Endometrium (tissue), 2 donors: ENCODE results near the gene ASCC3.

Experiments
- FAIRE-seq: peaks from 2 replicates; lab custom pipeline; 2012; peaks lifted over from hg19 to GRCh38; lab: Jason Lieb, UNC
- donor health status: control.
- donor health status: control.

The ASCC3 gene, protein sequence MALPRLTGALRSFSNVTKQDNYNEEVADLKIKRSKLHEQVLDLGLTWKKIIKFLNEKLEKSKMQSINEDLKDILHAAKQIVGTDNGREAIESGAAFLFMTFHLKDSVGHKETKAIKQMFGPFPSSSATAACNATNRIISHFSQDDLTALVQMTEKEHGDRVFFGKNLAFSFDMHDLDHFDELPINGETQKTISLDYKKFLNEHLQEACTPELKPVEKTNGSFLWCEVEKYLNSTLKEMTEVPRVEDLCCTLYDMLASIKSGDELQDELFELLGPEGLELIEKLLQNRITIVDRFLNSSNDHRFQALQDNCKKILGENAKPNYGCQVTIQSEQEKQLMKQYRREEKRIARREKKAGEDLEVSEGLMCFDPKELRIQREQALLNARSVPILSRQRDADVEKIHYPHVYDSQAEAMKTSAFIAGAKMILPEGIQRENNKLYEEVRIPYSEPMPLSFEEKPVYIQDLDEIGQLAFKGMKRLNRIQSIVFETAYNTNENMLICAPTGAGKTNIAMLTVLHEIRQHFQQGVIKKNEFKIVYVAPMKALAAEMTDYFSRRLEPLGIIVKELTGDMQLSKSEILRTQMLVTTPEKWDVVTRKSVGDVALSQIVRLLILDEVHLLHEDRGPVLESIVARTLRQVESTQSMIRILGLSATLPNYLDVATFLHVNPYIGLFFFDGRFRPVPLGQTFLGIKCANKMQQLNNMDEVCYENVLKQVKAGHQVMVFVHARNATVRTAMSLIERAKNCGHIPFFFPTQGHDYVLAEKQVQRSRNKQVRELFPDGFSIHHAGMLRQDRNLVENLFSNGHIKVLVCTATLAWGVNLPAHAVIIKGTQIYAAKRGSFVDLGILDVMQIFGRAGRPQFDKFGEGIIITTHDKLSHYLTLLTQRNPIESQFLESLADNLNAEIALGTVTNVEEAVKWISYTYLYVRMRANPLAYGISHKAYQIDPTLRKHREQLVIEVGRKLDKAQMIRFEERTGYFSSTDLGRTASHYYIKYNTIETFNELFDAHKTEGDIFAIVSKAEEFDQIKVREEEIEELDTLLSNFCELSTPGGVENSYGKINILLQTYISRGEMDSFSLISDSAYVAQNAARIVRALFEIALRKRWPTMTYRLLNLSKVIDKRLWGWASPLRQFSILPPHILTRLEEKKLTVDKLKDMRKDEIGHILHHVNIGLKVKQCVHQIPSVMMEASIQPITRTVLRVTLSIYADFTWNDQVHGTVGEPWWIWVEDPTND (N-terminal part only)

GRCh38 chr6:100880853-100881706 lies at the start of gene ASCC3:
Gene ASCC3, minus strand, starts transcription at chr6:100881329. Its CDS starts 13,332 bp downstream, at chr6:100867997.
- FAIRE-seq, result no peak

GRCh38 chr6:100925749-100926148 lies 44.6 kb upstream of the ASCC3 start:
- no peak for FAIRE-seq

- peak; percentile 66 for FAIRE-seq
These were observed 43.6 kb upstream of the ASCC3 start for GRCh38 chr6:100924534-100925227.

DNA sequence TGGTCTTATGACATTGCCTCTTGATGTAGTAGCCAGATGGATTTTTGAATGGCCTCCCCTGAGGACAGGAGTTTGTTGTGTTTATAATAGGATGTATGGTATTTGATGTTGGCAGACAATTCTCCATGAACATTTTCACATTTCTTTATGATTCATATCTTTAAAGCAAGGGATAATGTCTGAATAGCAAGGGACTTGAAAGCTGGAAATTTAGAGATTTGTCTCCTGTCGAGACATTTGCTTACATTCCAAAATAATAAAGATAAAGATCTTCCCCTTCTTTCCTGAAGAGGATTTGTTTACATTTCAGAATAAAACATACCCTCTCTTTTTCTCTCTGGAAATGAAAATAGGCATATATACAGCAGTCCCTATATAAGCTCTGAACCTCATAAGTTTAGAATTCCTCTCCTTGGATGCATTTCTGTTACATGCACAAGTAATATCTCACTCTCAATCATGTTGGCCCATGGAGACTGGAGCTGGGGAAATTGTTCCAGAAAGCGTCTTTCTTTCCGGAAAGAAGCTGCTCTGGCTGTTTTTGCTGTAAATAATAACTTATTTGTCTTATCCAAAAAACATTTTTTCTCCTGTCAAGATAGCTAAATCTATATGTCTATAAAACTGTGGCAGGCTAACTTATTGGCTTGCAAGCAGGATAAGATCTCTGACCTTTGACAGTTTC lies 42.5 kb upstream of the ASCC3 start:
- no peak for FAIRE-seq

DNA sequence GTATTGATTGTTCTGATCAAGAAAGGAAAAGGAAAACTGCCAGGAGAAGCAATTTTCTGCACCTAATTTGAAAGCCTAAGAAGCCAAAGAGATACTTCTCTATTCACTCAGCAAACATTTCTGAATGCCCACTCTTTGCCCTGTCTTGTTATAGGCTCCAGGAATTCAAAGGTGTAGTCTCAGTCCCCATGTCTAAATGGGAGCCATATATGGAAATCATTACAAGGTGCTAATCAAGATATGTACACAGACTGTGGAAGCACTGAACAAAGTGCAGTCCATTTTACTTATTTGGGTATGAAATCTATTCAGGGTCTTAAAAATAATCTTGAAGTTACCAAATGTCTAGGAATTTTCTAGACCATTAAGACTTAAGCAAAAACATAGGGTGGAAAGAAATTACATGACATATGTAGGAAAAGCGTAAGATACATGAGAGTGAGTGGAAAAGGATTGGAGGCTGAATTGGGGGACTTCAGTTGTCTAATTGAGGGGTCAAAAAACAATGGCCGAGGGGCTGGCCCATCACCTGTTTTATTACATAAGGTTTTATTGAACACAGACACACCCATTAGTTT lies 39.0 kb upstream of the ASCC3 start:
- FAIRE-seq, result no peak

DNA sequence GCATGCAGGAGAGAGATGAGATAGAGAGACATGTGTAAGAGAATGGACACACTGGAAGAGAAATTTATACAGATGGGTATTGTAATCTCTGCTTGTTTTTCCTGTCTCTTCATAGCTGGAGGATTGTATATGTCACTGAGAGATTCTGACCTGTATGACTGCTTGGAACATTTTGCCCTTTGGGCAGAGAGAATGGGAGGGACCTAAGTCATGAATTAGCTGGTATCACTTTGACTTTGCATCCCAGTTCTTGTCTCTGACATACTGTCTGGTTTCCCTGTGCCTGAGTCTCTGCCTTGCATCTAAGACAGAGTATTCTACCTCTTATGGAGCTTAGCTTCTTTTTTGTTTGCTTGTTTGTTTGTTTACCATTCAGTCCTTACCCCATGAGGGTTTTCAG lies 37.0 kb upstream of the ASCC3 start:
- no peak for FAIRE-seq

DNA sequence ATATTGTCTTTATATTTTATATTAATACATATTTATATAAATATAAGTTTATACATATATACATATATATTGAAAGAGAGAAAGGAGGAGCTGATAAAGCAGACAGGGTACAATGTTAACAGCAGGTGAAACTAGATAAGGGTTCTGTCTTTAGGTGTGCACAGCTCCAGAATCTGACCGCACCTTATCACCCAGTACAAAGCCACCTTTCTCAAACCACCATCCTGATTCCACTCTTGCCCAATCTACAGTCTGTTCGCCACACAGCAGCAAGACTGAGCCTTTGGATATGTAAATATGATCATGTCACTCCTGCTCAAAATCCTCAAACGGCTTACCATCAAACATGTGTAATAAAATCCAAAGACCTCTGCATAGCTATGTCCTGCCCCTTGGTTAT lies 34.7 kb upstream of the ASCC3 start:
- no peak for FAIRE-seq

DNA sequence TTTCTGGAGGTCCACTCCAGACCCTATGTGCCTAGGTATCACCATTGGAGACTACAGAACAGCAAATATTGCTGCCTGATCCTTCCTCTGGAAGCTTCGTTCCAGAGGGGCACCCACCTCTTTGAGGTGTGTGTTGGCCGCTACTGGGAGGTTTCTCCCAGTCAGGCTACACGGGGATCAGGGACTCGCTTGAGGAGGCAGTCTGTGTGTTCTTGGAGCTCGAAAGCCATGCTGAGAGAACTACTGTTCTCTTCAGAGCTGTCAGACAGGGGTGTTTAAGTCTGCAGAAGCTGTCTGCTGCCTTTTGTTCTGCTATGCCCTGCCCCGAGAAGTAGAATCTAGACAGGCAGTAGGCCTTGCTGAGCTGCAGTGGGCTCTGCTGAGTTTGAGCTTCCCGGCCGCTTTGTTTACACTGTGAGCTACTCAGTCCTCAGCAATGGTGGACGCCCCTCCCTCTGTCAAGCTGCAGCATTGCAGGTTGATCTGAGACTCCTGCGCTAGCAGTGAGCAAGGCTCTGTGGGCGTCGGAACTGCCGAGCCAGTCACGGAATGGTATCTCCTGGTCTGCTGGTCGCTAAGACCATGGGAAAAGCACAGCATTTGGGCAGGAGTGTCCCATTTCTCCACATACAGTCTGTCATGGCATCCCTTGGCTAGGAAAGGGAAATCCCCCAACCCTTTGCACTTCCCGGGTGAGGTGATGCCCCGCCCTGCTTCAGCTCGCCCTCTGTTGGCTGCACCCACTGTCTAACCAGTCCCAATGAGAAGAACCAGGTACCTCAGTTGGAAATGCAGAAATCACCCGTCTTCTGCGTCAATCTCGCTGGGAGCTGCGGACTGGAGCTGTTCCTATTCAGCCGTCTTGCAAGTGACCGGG lies 32.5 kb upstream of the ASCC3 start:
- FAIRE-seq, result no peak

DNA sequence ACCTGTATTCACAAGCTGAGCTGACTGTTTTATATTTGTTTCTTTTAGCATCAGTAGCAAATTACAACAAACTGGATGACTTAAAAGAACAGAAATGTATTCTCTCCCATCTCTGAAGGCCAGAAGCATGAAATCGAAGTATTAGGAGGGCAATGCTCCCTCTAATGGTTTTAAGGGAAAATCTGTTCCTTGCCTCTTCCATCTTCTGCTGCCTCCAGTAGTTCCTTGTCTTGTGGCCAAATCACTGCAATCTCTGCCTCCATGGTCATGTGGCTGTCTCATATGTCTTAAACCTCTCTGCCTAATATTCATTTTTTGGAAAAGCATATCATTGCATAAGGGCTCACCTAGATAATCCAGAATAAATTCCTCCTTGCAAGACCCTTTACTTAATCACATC lies 25.2 kb upstream of the ASCC3 start:
- FAIRE-seq, result no peak

DNA sequence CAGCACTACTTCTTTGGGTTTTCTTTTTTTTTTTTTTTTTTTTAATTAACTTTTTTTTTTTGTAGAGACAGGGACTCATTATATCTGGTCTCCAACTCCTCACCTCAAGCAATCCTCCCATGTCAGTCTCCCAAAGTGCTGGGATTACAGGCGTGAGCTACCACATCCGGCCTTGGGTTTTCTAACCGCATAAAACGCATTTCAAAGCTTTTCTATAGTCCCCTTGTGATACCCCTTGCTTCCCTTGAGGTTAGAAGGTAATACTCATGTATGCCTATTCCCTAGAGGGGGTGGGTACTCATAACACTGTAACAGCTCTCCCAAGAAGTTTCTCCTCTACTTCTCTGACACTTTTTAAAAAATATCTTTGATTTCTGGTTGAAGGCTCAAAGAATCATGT lies 23.9 kb upstream of the ASCC3 start:
- no peak for FAIRE-seq

GRCh38 chr6:100904316-100904715 lies 23.2 kb upstream of the ASCC3 start:
- no peak for FAIRE-seq

DNA sequence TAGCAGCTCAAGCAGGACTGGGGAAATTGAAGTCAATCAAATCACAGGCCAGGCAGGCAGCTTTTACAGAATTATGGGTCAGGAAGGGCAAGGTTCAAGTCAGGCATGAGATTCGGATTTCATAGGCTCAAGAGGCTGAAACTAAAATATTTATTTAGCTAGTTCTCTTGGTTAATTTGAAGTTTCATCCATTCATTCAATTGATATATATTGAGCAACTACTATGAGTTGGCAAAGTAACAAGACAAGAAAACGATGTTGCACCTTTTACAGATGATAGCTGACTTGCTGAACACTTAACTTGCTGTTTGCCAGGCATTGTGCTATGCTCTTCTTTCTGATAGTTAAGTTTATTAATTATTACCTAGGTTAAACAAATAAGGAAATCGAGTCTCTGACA lies 20.5 kb upstream of the ASCC3 start:
- FAIRE-seq, result no peak

DNA sequence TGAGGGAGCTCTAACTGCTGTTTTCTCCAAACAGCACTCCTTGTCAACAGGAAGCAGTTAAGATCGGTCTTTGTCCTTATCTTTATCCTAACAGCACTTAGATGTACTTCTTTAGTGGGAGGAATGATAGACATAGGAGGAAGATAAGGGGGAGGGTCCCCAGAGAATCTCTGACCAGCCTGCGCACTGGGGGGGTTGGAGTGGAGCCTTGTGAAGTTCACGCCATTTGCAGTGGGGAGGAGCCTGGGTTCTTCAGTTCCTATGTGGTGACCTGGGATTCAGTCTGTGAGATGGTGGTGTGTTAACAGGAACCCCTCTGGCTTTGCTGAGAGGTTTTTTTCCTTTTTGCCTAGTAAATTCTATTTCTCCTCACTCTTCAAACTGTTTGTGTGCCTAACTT lies 18.1 kb upstream of the ASCC3 start:
- FAIRE-seq, result no peak

GRCh38 chr6:100897671-100898070 lies 16.5 kb upstream of the ASCC3 start:
- no peak for FAIRE-seq

- no peak for FAIRE-seq
These were observed 12.6 kb upstream of the ASCC3 start for GRCh38 chr6:100893743-100894142.

DNA sequence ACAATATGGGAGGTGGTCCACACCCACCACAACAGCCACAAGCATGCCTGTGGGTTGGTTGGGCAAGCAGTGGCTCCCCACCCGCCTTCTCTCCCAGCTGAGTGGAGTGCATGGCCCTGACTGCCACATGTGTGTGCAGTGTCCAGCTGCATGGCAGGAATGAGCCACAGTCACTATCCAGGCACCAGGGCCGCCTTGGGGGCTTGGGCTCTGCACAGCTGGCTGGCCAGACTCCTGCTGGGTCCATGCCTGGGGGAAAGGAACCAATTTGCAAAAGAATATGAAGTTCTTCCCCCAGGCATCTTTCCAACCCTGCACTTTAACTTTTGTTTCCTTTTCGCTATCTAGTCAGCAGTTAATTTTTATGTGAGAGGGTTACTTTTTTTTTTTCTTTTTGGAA lies 11.6 kb upstream of the ASCC3 start:
- FAIRE-seq, result peak; percentile 96

DNA sequence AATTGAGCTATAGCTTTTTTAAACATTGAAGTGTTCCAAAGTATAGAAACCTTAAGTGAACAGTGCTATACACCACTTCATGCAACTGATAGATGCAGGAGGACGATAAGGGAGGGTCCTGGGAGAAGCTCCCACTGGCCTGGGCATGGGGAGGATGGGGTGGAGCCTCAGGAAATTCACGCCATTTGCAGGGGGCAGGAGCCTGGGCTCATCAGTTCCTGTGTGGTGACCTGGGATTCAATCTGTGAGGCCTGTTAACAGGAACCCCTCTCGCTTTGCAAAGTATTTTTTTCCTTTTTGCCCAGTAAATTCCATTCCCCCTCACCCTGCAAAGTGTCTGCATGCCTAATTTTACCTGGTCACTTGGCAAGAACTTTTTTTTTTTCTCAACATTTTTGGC lies 11.0 kb upstream of the ASCC3 start:
- FAIRE-seq, result no peak

- no peak for FAIRE-seq
These were observed 9.9 kb upstream of the ASCC3 start for GRCh38 chr6:100891079-100891478.

- FAIRE-seq, result peak; percentile 86
These were observed 9.5 kb upstream of the ASCC3 start for GRCh38 chr6:100890646-100891045.
